Right ventricle myocardium superior (tissue), 1 donor: ENCODE data around the gene KCNK10. TPM values are rescaled to one million over a fixed set of nuclear protein-coding genes. Genes with fewer than 3 reads are reported as not detected.

Experiments
- ATAC-seq: fragments of 200-7000 bp; cut with Tn5 transposase; one replicate; pipeline ENCODE4 v1.9.1; 2020; ENCODE audit warnings: mild to moderate bottlenecking; ENCODE audit not compliant: poor library complexity
- DNase-seq: peaks from one replicate; pipeline ENCODE4 v3.0.0-alpha.2; 2020
- intact Hi-C: fragments of 100-400 bp; cut with DNase I; formaldehyde crosslinking; loops from one replicate; pipeline ENCODE4 v1.11.2; 2022
- long read RNA-seq: library from polyadenylated mRNA; unstranded; transcript quantifications from one replicate; pipeline ENCODE4 v2.0.0, GENCODE V29; 2021
- total RNA-seq: library from RNA; stranded (reverse); fragmentation: NEBNext Ultra II Directional; extraction: Animal tissue kit (Norgen Biotek cat#: 25700); gene quantifications from one replicate; pipeline ENCODE4 v1.2.1, GENCODE V29; 2021
- donor health status: DM: no; HTN: yes; CAD: no; lungs with severe emphysema.

Gene KCNK10
- not detected for total RNA-seq
- long read RNA-seq = 0 reads

- ATAC-seq (no peak), DNase-seq (no peak)
- intact Hi-C loops = no loop called here
Observed at GRCh38 chr14:88323086-88323522, at the start of gene KCNK10. Gene KCNK10 (minus strand): TSS chr14:88323269. CDS start chr14:88322798, 471 bp downstream.

GRCh38 chr14:88369496-88369895, 46.4 kb upstream of the KCNK10 start:
- DNase-seq (no peak), ATAC-seq (no peak)
- intact Hi-C loops = no loop called here

GRCh38 chr14:88364710-88365413, 41.8 kb upstream of the KCNK10 start:
- DNase-seq (no peak), ATAC-seq (no peak)
- intact Hi-C loops = no loop called here

GRCh38 chr14:88363644-88364043, 40.6 kb upstream of the KCNK10 start:
- intact Hi-C loops = no loop called here
- DNase-seq (no peak), ATAC-seq (no peak)

- intact Hi-C loops = no loop called here
- ATAC-seq (no peak), DNase-seq (no peak)
Observed at GRCh38 chr14:88359500-88359899, 36.4 kb upstream of the KCNK10 start.

GRCh38 chr14:88354358-88354757, 31.3 kb upstream of the KCNK10 start:
- DNase-seq = no peak
- intact Hi-C loops = no loop called here
- ATAC-seq = no peak

GRCh38 chr14:88352698-88353097, 29.6 kb upstream of the KCNK10 start:
- DNase-seq = no peak
- no peak for ATAC-seq

GRCh38 chr14:88351966-88352691, 29.1 kb upstream of the KCNK10 start:
- ATAC-seq (no peak), DNase-seq (no peak)
- intact Hi-C loops = no loop called here

More at GRCh38 chr14:88352698-88353097, 29.6 kb upstream of the KCNK10 start:
- intact Hi-C loops = no loop called here

- DNase-seq = no peak
- intact Hi-C loops = no loop called here
- ATAC-seq = no peak
Observed at GRCh38 chr14:88348546-88348945, 25.5 kb upstream of the KCNK10 start.

GRCh38 chr14:88346048-88346639, 23.1 kb upstream of the KCNK10 start:
- intact Hi-C loops = no loop called here
- no peak for ATAC-seq
- DNase-seq = no peak

- intact Hi-C loops = no loop called here
- no peak for DNase-seq
- ATAC-seq = no peak
Observed at GRCh38 chr14:88342980-88343379, 19.9 kb upstream of the KCNK10 start.

- intact Hi-C loops = no loop called here
- ATAC-seq (no peak), DNase-seq (no peak)
Observed at GRCh38 chr14:88340357-88340756, 17.3 kb upstream of the KCNK10 start.

GRCh38 chr14:88333036-88333435, 10.0 kb upstream of the KCNK10 start:
- no peak for ATAC-seq
- no peak for DNase-seq
- intact Hi-C loops = no loop called here

- DNase-seq (no peak), ATAC-seq (no peak)
- intact Hi-C loops = no loop called here
Observed at GRCh38 chr14:88327497-88327896, 4.4 kb upstream of the KCNK10 start.

GRCh38 chr14:88326352-88327103, 3.5 kb upstream of the KCNK10 start:
- DNase-seq = no peak
- ATAC-seq = no peak
- intact Hi-C loops = no loop called here

- ATAC-seq = no peak
- DNase-seq = no peak
- intact Hi-C loops = no loop called here
Observed at GRCh38 chr14:88325883-88326282, 2.8 kb upstream of the KCNK10 start.

GRCh38 chr14:88324930-88325329, 1.9 kb upstream of the KCNK10 start:
- DNase-seq = no peak
- no peak for ATAC-seq
- intact Hi-C loops = no loop called here

GRCh38 chr14:88324491-88324890, 1.4 kb upstream of the KCNK10 start:
- DNase-seq (no peak), ATAC-seq (no peak)
- intact Hi-C loops = no loop called here

- DNase-seq (no peak), ATAC-seq (no peak)
- intact Hi-C loops = no loop called here
Observed at GRCh38 chr14:88323523-88324199, 592 bp upstream of the KCNK10 start.
